HG02588 (cell line): ENCODE data around the gene AP2M1.
"Not testable (repeated sequence)": the region's sequence is repeated elsewhere in the genome, so short reads cannot be mapped to it uniquely, and the experiment has no call there.

Experiments used
- ATAC-seq: cut with Tn5 transposase; IDR thresholded peaks from one replicate; pipeline ENCODE4 v1.9.1; 2021; ENCODE audit warnings: mild to moderate bottlenecking, moderate library complexity; ENCODE audit not compliant: unreplicated experiment

Gene AP2M1

GRCh38 chr3:184156522-184156955, 18.1 kb upstream of the AP2M1 start:
- ATAC-seq: no peak

- no peak for ATAC-seq
These were observed 17.4 kb upstream of the AP2M1 start for GRCh38 chr3:184157206-184157605.

- ATAC-seq: no peak
These were observed 16.3 kb upstream of the AP2M1 start for GRCh38 chr3:184158404-184158803.

GRCh38 chr3:184160456-184160855, 14.2 kb upstream of the AP2M1 start:
- no peak for ATAC-seq

GRCh38 chr3:184162571-184163070, 12.0 kb upstream of the AP2M1 start:
- not testable (repeated sequence) for ATAC-seq

- ATAC-seq: no peak
These were observed 9.9 kb upstream of the AP2M1 start for GRCh38 chr3:184164648-184165330.

GRCh38 chr3:184165543-184165942, 9.1 kb upstream of the AP2M1 start:
- ATAC-seq: no peak

- ATAC-seq: no peak
These were observed 8.0 kb upstream of the AP2M1 start for GRCh38 chr3:184166671-184167070.

- ATAC-seq: no peak
These were observed 6.9 kb upstream of the AP2M1 start for GRCh38 chr3:184167786-184168185.

GRCh38 chr3:184168363-184169120, 6.1 kb upstream of the AP2M1 start:
- no peak for ATAC-seq

GRCh38 chr3:184169896-184170875, 4.5 kb upstream of the AP2M1 start:
- no peak for ATAC-seq

- no peak for ATAC-seq
These were observed 3.1 kb upstream of the AP2M1 start for GRCh38 chr3:184171562-184171961.

- no peak for ATAC-seq
These were observed 1.8 kb upstream of the AP2M1 start for GRCh38 chr3:184172681-184173373.

GRCh38 chr3:184173374-184173722, 1.3 kb upstream of the AP2M1 start:
- ATAC-seq: no peak

GRCh38 chr3:184174284-184174645, 390 bp upstream of the AP2M1 start:
- no peak for ATAC-seq

GRCh38 chr3:184175506-184175905, 851 bp downstream of the AP2M1 start:
- no peak for ATAC-seq

GRCh38 chr3:184175981-184176376, 1.3 kb downstream of the AP2M1 start:
- no peak for ATAC-seq

GRCh38 chr3:184176377-184177330, 2.0 kb downstream of the AP2M1 start:
- no peak for ATAC-seq

GRCh38 chr3:184177331-184177731, 2.7 kb downstream of the AP2M1 start:
- no peak for ATAC-seq
